Body of pancreas (tissue), 4 donors: Measurements from ENCODE around the gene TSNAX.

Experiments
- CTCF ChIP-seq, 7 experiments: fragments of 450-650 bp in 4 of 7; fragments of 200-600 bp in 3 of 7; sonication (generic) in 3 of 7; IDR thresholded peaks; one replicate each; pipeline ENCODE4 v1.5.1; 2016 to 2019; ENCODE audit warnings: antibody characterized with exemption in 7 of 7
- POLR2A ChIP-seq, 3 donors: fragments of 450-650 bp; IDR thresholded peaks; one replicate each; pipeline ENCODE4 v1.6.1; 2016; ENCODE audit warnings: antibody characterized with exemption in 3 of 3, mild to moderate bottlenecking in 2 of 3

- peak in 3 of 7 experiments; percentile 14 to 27 (median 17) for TF ChIP-seq CTCF (IDR thresholded peaks at IDR 0.05)
- TF ChIP-seq POLR2A (IDR thresholded peaks at IDR 0.05): no peak
Observed at GRCh38 chr1:231584117-231584516, 55.6 kb downstream of the TSNAX start.
